CD4-positive, CD25-positive, alpha-beta regulatory T cell (primary cell): Measurements from ENCODE around the gene MGAT5B. TPM values are rescaled to one million over a fixed set of nuclear protein-coding genes. Genes with fewer than 3 reads are reported as not detected.

Experiments used
- ATAC-seq, 2 donors: fragments of 150-1000 bp; cut with Tn5 transposase; one replicate each; pipeline ENCODE4 v1.10.0; 2021; ENCODE audit warnings: low read depth in 2 of 2, moderate number of reproducible peaks in 2 of 2, moderate library complexity in 1 of 2
- DNase-seq, 3 donors: peaks; one replicate each; pipeline versions ENCODE4 v3.0.0 to v3.0.0-alpha.2; 2012 to 2022; ENCODE audit warnings: mixed read lengths in 1 of 3
- H3K27ac ChIP-seq: one replicate; pipeline ENCODE4 v1.7.0; 2013; ENCODE audit warnings: mild to moderate bottlenecking, low read length; ENCODE audit not compliant: insufficient read depth, poor library complexity, severe bottlenecking
- H3K27me3 ChIP-seq: one replicate; pipeline ENCODE4 v1.7.0; 2013; ENCODE audit warnings: low read length; ENCODE audit not compliant: control insufficient read depth, insufficient read depth
- H3K36me3 ChIP-seq: one replicate; pipeline ENCODE4 v1.7.0; 2013; ENCODE audit warnings: mild to moderate bottlenecking, low read length, moderate library complexity; ENCODE audit not compliant: control insufficient read depth, insufficient read depth
- H3K4me1 ChIP-seq: 2 replicates; pipeline ENCODE4 v1.7.0; 2013; ENCODE audit warnings: mild to moderate bottlenecking, low read length; ENCODE audit not compliant: insufficient read depth, control insufficient read depth, poor library complexity, severe bottlenecking
- H3K4me3 ChIP-seq: one replicate; pipeline ENCODE4 v1.7.0; 2013; ENCODE audit warnings: low read depth, mild to moderate bottlenecking, low read length, moderate library complexity
- H3K9me3 ChIP-seq, 2 experiments: 1 replicate in 1 of 2; 2 replicates in 1 of 2; pipeline ENCODE4 v1.7.0; 2013; ENCODE audit warnings: low read length in 2 of 2, mild to moderate bottlenecking in 1 of 2, moderate library complexity in 1 of 2; ENCODE audit not compliant: control insufficient read depth in 2 of 2
- H3K27ac Mint-ChIP-seq, 3 donors: one replicate each; pipeline ENCODE4 v1.8.0; 2020 to 2022; ENCODE audit warnings: mild to moderate bottlenecking in 3 of 3, mixed read lengths in 3 of 3, moderate library complexity in 2 of 3
- H3K27me3 Mint-ChIP-seq: one replicate; pipeline ENCODE4 v1.8.0; 2022; ENCODE audit warnings: mild to moderate bottlenecking, mixed read lengths
- H3K36me3 Mint-ChIP-seq: one replicate; pipeline ENCODE4 v1.8.0; 2020; ENCODE audit warnings: mixed read lengths
- H3K4me1 Mint-ChIP-seq, 4 donors: one replicate each; pipeline ENCODE4 v1.8.0; 2020 to 2022; ENCODE audit warnings: mixed read lengths in 4 of 4, mild to moderate bottlenecking in 1 of 4
- H3K4me3 Mint-ChIP-seq, 4 donors: one replicate each; pipeline ENCODE4 v1.8.0; 2020 to 2022; ENCODE audit warnings: mild to moderate bottlenecking in 4 of 4, mixed read lengths in 4 of 4, moderate library complexity in 3 of 4
- H3K9me3 Mint-ChIP-seq, 7 donors: one replicate each; pipeline ENCODE4 v1.8.0; 2020 to 2022; ENCODE audit warnings: mixed read lengths in 7 of 7, mild to moderate bottlenecking in 3 of 7, moderate library complexity in 2 of 7
- polyA plus RNA-seq, 4 donors: library from polyadenylated mRNA; unstranded; fragments of 300-500 nt; fragmentation: Illumina TruSeq; gene quantifications; one replicate each; pipeline ENCODE4 v1.2.3, GENCODE V29; 2021
- total RNA-seq: library from RNA; stranded (reverse); gene quantifications from one replicate; pipeline ENCODE4 v1.2.3, GENCODE V29; 2022

MGAT5B gene
- total and polyA plus RNA-seq, 5 donors from 2014 or later: not detected

- Histone ChIP-seq H3K4me1 (no peaks in the 10 kb centered on the region), H3K27ac (no peak overlapping the region), H3K36me3 (no peaks in the 10 kb centered on the region), H3K27me3 (no peaks in the 10 kb centered on the region), H3K4me3 (no peak overlapping the region), H3K9me3 (no peaks in the 10 kb centered on the region)
- H3K27ac Mint-ChIP-seq: no peak overlapping the region
- DNase-seq (no peak), ATAC-seq (no peak)
- H3K36me3 Mint-ChIP-seq: no peaks in the 10 kb centered on the region
- H3K27me3 Mint-ChIP-seq: no peaks in the 10 kb centered on the region
- H3K4me1 Mint-ChIP-seq: no peaks in the 10 kb centered on the region
- no peaks in the 10 kb centered on the region for H3K9me3 Mint-ChIP-seq
- H3K4me3 Mint-ChIP-seq: no peak overlapping the region
Measured at GRCh38 chr17:76946111-76946771, 78.0 kb downstream of the MGAT5B start.

GRCh38 chr17:76946772-76947135, 78.5 kb downstream of the MGAT5B start:
- Mint-ChIP-seq H3K4me3 (no peak overlapping the region), H3K36me3 (no peaks in the 10 kb centered on the region), H3K9me3 (no peaks in the 10 kb centered on the region), H3K27ac (no peak overlapping the region), H3K4me1 (no peaks in the 10 kb centered on the region), H3K27me3 (no peaks in the 10 kb centered on the region)
- H3K27me3 ChIP-seq: no peaks in the 10 kb centered on the region
- no peaks in the 10 kb centered on the region for H3K4me1 ChIP-seq
- no peak overlapping the region for H3K27ac ChIP-seq
- no peak overlapping the region for H3K4me3 ChIP-seq
- ATAC-seq (no peak), DNase-seq (no peak)
- no peaks in the 10 kb centered on the region for H3K36me3 ChIP-seq
- H3K9me3 ChIP-seq: no peaks in the 10 kb centered on the region

GRCh38 chr17:76947309-76947708, 79.1 kb downstream of the MGAT5B start:
- ATAC-seq (no peak), DNase-seq (no peak)
- Histone ChIP-seq H3K27ac (no peak overlapping the region), H3K36me3 (no peaks in the 10 kb centered on the region), H3K4me3 (no peak overlapping the region), H3K4me1 (no peaks in the 10 kb centered on the region), H3K27me3 (no peaks in the 10 kb centered on the region), H3K9me3 (no peaks in the 10 kb centered on the region)
- no peak overlapping the region for H3K4me3 Mint-ChIP-seq
- no peaks in the 10 kb centered on the region for H3K4me1 Mint-ChIP-seq
- no peaks in the 10 kb centered on the region for H3K36me3 Mint-ChIP-seq
- no peaks in the 10 kb centered on the region for H3K27me3 Mint-ChIP-seq
- H3K9me3 Mint-ChIP-seq: no peaks in the 10 kb centered on the region
- H3K27ac Mint-ChIP-seq: no peak overlapping the region

GRCh38 chr17:76947771-76948170, 79.6 kb downstream of the MGAT5B start:
- no peaks in the 10 kb centered on the region for H3K9me3 ChIP-seq
- H3K36me3 Mint-ChIP-seq: no peaks in the 10 kb centered on the region
- ATAC-seq: no peak
- no peak for DNase-seq
- H3K27me3 Mint-ChIP-seq: no peaks in the 10 kb centered on the region
- no peak overlapping the region for H3K27ac ChIP-seq
- no peak overlapping the region for H3K27ac Mint-ChIP-seq
- H3K4me3 ChIP-seq: no peak overlapping the region
- H3K27me3 ChIP-seq: no peaks in the 10 kb centered on the region
- H3K4me1 ChIP-seq: no peaks in the 10 kb centered on the region
- no peaks in the 10 kb centered on the region for H3K36me3 ChIP-seq
- no peaks in the 10 kb centered on the region for H3K9me3 Mint-ChIP-seq
- no peak overlapping the region for H3K4me3 Mint-ChIP-seq
- H3K4me1 Mint-ChIP-seq: no peaks in the 10 kb centered on the region

- Histone ChIP-seq H3K36me3 (no peaks in the 10 kb centered on the region), H3K4me3 (no peak overlapping the region), H3K4me1 (no peaks in the 10 kb centered on the region), H3K27me3 (no peaks in the 10 kb centered on the region), H3K27ac (no peak overlapping the region), H3K9me3 (no peaks in the 10 kb centered on the region)
- Mint-ChIP-seq H3K4me1 (no peaks in the 10 kb centered on the region), H3K27me3 (no peaks in the 10 kb centered on the region), H3K9me3 (no peaks in the 10 kb centered on the region), H3K4me3 (no peak overlapping the region), H3K36me3 (no peaks in the 10 kb centered on the region), H3K27ac (no peak overlapping the region)
- ATAC-seq (no peak), DNase-seq (no peak)
Measured at GRCh38 chr17:76948301-76948700, 80.1 kb downstream of the MGAT5B start.

- Histone ChIP-seq H3K36me3 (no peaks in the 10 kb centered on the region), H3K9me3 (no peaks in the 10 kb centered on the region), H3K4me3 (no peak overlapping the region), H3K4me1 (no peaks in the 10 kb centered on the region), H3K27ac (no peak overlapping the region), H3K27me3 (no peaks in the 10 kb centered on the region)
- peaks cover 1% of the 10 kb centered on the region for H3K27me3 Mint-ChIP-seq
- DNase-seq: no peak
- no peaks in the 10 kb centered on the region for H3K36me3 Mint-ChIP-seq
- no peak overlapping the region for H3K27ac Mint-ChIP-seq
- ATAC-seq: no peak
- H3K4me3 Mint-ChIP-seq: no peak overlapping the region
- H3K4me1 Mint-ChIP-seq: no peaks in the 10 kb centered on the region
- H3K9me3 Mint-ChIP-seq: no peaks in the 10 kb centered on the region
Measured at GRCh38 chr17:76948726-76949342, 80.6 kb downstream of the MGAT5B start.

- no peak for DNase-seq
- no peak overlapping the region for H3K4me3 ChIP-seq
- peaks cover 4% of the 10 kb centered on the region for H3K27me3 Mint-ChIP-seq
- H3K27ac Mint-ChIP-seq: no peak overlapping the region
- H3K4me1 Mint-ChIP-seq: no peaks in the 10 kb centered on the region
- no peak overlapping the region for H3K4me3 Mint-ChIP-seq
- H3K4me1 ChIP-seq: no peaks in the 10 kb centered on the region
- no peak overlapping the region for H3K27ac ChIP-seq
- no peak for ATAC-seq
- no peaks in the 10 kb centered on the region for H3K36me3 ChIP-seq
- no peaks in the 10 kb centered on the region for H3K9me3 Mint-ChIP-seq
- H3K27me3 ChIP-seq: no peaks in the 10 kb centered on the region
- H3K36me3 Mint-ChIP-seq: no peaks in the 10 kb centered on the region
- H3K9me3 ChIP-seq: no peaks in the 10 kb centered on the region
Measured at GRCh38 chr17:76949913-76950695, 81.9 kb downstream of the MGAT5B start.
